GM21381 (cell line): Measurements from ENCODE around the gene CYSTM1.

Experiments used
- ATAC-seq: cut with Tn5 transposase; IDR thresholded peaks from one replicate; pipeline ENCODE4 v1.9.1; 2021; ENCODE audit warnings: mild to moderate bottlenecking, moderate library complexity; ENCODE audit not compliant: unreplicated experiment

CYSTM1 gene

GRCh38 chr5:140232731-140233130 lies 57.7 kb downstream of the CYSTM1 start:
- no peak for ATAC-seq

DNA sequence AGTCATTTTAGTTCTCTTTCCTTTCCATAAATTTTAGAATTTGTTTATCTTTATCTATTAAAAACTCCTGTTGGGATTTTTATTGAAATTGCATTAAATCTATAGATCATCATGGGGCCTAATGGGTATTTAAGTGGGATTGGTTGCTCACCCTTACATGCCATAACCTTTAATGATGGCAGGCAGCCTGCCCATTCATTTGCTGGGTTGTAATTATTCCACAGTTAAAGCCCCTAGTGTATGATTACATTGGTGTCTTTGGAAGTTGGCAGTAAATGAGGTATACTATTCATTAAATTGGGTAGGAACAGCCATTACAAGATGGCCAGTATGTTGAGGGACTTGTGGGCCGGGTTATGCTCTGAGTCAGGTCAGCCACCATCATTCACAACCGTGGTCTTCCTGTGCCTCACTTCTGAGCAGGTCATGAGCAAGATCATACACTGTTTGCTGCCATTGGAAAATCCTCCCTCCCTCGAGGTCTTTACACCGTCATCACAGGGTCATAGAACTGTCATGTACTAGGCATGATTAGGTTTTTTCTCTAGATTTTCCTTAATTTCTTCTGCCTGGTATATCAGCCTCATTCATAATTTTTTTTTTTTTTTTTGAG lies 59.5 kb downstream of the CYSTM1 start:
- ATAC-seq = no peak

- no peak for ATAC-seq
Measured at GRCh38 chr5:140235791-140236551, 61.0 kb downstream of the CYSTM1 start.

- no peak for ATAC-seq
Measured at GRCh38 chr5:140236891-140237598, 62.1 kb downstream of the CYSTM1 start.

GRCh38 chr5:140238756-140239155 lies 63.8 kb downstream of the CYSTM1 start:
- ATAC-seq = no peak

- no peak for ATAC-seq
Measured at GRCh38 chr5:140239461-140239860, 64.5 kb downstream of the CYSTM1 start.

DNA sequence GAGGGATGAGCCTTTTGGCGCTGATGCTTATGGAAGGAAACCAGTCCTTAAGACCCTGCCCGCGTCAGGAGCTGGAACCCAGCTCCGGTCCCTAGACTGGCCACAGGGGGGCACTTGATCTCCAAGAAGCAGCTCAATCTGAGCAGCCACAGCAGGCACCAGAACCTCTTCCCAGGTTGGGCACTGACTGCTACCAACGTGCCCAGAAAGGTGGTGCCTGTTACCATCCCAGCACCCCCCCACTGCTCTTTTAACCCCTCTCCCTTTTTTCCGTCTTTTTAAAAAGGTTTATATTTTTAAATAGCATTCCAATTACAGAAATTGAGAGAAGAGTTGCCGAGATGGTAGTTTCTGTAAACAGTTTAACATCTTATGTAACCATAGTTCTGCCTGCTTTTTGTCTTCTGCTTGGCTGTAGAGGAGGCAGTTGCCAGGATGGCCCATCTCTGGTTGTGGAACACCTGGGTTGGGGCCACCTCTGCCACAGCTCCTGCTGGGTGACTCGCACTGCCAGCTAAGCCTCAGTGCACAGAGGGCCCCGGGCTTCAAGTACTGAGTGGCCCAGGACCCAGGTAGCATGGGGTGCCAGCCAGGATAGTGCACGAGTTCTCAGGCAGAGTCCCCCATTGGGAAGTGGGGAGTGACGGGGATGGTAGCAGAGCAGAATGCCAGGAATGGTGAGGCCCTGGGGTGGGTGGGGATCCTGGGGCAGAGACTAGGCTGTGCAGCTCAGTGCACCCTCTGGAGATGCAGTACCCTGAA lies 65.1 kb downstream of the CYSTM1 start:
- ATAC-seq = no peak

GRCh38 chr5:140240987-140241706 lies 66.2 kb downstream of the CYSTM1 start:
- ATAC-seq = no peak

- no peak for ATAC-seq
Measured at GRCh38 chr5:140242099-140242498, 67.1 kb downstream of the CYSTM1 start.

- no peak for ATAC-seq
Measured at GRCh38 chr5:140242890-140243585, 68.0 kb downstream of the CYSTM1 start.

- no peak for ATAC-seq
Measured at GRCh38 chr5:140243706-140244250, 68.8 kb downstream of the CYSTM1 start.

GRCh38 chr5:140244525-140245025 lies 69.6 kb downstream of the CYSTM1 start:
- no peak for ATAC-seq

GRCh38 chr5:140245341-140245740 lies 70.4 kb downstream of the CYSTM1 start:
- ATAC-seq = no peak

- no peak for ATAC-seq
Measured at GRCh38 chr5:140245926-140246325, 70.9 kb downstream of the CYSTM1 start.

- ATAC-seq = no peak
Measured at GRCh38 chr5:140246378-140247122, 71.6 kb downstream of the CYSTM1 start.

- no peak for ATAC-seq
Measured at GRCh38 chr5:140248414-140248813, 73.4 kb downstream of the CYSTM1 start.

- ATAC-seq = no peak
Measured at GRCh38 chr5:140249536-140249935, 74.5 kb downstream of the CYSTM1 start.

DNA sequence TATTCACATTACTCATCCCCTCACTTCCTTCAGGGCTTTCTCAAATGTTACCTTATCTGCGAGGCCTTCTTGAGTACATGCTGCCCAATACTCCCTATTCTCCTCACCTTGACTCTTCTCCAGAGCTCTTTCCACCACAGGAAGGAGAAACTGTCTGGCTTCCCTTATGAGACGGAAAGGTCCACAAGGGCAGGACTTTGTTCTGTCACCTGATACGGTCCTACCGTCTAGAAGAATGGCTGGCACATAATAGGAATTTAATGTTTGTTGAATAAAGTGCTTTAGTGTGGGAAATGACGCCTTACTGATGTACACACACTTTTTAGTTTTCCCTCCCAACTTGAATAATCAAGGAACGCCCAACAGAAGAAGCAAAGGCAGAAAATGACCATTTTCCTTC lies 75.4 kb downstream of the CYSTM1 start:
- ATAC-seq = no peak

- ATAC-seq = peak; percentile 75
Measured at GRCh38 chr5:140251527-140251973, 76.6 kb downstream of the CYSTM1 start.
